Endothelial cell of umbilical vein (primary cell): ENCODE measurements around the gene MRC2.

ENCODE experiments used
- CTCF ChIP-seq, 2 donors: IDR thresholded peaks; 1 replicate in 1 of 2; 2 replicates in 1 of 2; pipeline ENCODE4 v1.5.1; 2011; ENCODE audit warnings: low read length in 2 of 2, mild to moderate bottlenecking in 2 of 2, moderate library complexity in 2 of 2, control low read depth in 1 of 2, inconsistent platforms in 1 of 2, low read depth in 1 of 2; ENCODE audit not compliant: insufficient read depth in 1 of 2; ENCODE audit errors: extremely low read depth in 1 of 2
- EZH2 ChIP-seq: IDR thresholded peaks from 2 replicates; pipeline ENCODE4 v1.6.1; 2012; ENCODE audit warnings: borderline replicate concordance, low read depth, mild to moderate bottlenecking, moderate library complexity, low read length, inconsistent platforms; ENCODE audit not compliant: severe bottlenecking
- GATA2 ChIP-seq: IDR thresholded peaks from 2 replicates; pipeline ENCODE4 v1.7.0; 2011; ENCODE audit warnings: low read depth, mild to moderate bottlenecking, moderate library complexity, mixed read lengths, low read length; ENCODE audit not compliant: insufficient read length, insufficient read depth
- POLR2A ChIP-seq: IDR thresholded peaks from 2 replicates; pipeline ENCODE4 v1.6.1; 2012; ENCODE audit warnings: low read depth, mild to moderate bottlenecking, control low read depth, low read length
- POLR2AphosphoS5 ChIP-seq: IDR thresholded peaks from 2 replicates; pipeline ENCODE4 v1.6.1; 2012; ENCODE audit warnings: low read depth, mild to moderate bottlenecking, control low read depth, low read length, moderate library complexity; ENCODE audit not compliant: insufficient read depth
- TF ChIP-seq, protein P1 (sequence below): IDR thresholded peaks from 2 replicates; pipeline ENCODE4 v1.6.1; 2011; ENCODE audit not compliant: insufficient read depth, insufficient read length

GRCh38 chr17:62625870-62626200 is 1.6 kb upstream of the MRC2 start:
- TF ChIP-seq CTCF (IDR thresholded peaks at IDR 0.05; ENCODE audit: extremely low read depth in 1 of 2, insufficient read depth in 1 of 2, low read depth in 1 of 2, low read length in 2 of 2) (no peak), POLR2A (no peak), GATA2 (no peak), EZH2 (no peak), POLR2AphosphoS5 (no peak)
- TF ChIP-seq, protein P1, sequence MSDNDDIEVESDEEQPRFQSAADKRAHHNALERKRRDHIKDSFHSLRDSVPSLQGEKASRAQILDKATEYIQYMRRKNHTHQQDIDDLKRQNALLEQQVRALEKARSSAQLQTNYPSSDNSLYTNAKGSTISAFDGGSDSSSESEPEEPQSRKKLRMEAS = no peak
